ENCODE results near the gene CDH13.

The CDH13 gene

GRCh38 chr16:82736224-82736623 lies 109.5 kb downstream of the CDH13 start:
- DNase-seq (ENCODE audit: low read depth in 2 of 3, low spot score in 2 of 3) = no peak

DNA sequence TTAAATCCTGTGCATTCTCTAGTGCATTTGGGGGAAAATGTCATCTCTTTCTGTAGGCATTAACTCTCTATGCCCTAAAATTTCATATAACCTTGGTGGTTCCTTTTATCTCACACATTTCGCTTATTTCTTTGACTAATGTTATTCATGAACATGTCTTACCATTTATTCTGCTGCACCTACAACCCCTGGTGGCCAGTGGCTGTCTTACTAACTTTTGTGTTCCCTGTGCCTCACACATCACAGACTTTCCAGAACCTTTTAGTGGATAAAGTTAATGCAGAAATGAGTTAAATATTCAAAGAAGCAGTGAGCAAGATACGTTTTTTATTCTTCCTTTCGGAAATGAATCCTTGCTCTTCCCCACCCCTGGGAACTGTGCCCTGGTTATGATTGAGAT lies 111.9 kb downstream of the CDH13 start:
- no peak for DNase-seq (ENCODE audit: low read depth in 2 of 3, low spot score in 2 of 3)

DNA sequence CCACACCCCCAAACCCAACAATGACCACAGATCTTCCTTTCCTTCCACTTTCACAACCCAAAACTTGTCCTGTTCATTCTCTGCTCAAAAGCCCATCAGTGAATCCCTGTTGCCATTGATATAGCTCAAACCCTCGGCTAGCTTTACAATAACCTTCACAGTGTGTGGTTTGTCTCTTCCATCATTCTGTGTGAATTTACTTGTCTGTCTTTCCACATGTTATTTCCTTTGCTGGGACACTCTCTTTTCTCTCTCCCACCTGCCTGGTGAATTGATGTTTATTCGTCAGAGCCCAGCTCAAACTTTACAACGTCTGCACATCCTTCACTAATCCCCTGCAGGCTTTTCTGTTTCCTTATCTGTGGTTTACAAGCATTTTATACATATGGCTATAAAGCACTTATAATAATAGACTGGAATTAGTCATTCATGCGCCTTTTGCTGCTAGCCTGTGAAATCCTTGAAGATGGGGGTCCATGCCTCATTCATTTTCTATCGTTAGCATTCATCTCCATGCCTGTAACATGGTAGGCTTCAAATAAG lies 114.4 kb downstream of the CDH13 start:
- DNase-seq (ENCODE audit: low read depth in 2 of 3, low spot score in 2 of 3) = no peak

DNA sequence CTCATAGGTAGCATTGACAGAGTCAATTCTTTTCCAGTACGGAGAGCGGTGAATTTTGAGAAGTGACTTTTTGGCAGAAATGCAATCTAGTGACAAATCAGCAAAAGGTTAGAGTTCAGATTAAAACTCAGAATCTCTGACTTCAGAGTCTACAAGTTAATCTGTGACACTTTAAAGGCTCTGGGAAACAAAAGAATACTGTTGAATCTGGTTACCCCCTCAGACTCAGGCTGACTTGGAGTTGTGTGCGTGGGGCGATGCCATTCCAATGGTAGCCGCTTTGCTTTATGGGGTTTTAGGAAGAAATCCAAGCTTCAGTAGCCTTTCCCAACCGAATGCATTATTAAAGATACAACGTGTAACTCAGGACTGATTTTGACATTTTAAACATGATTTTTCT lies 118.2 kb downstream of the CDH13 start:
- DNase-seq (ENCODE audit: low read depth in 2 of 3, low spot score in 2 of 3) = no peak

DNA sequence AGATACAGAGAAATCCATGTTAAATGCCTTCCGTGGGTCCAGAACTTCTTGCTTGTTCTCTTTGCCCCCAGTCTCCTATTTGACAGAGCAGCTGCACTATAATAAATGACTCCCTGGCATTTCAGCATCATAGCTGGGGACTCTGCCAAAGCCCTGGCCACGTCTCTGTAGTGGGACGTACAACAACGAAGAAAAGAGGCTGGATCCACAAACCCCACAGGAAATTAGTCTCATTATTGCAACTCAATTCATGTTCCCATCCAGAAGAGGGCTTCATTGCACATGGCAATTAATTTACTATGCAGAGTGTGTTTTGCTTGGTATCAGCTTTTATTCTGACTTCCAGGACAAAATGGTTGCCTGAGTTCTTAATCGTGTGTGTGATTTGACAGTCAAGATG lies 121.3 kb downstream of the CDH13 start:
- no peak for DNase-seq (ENCODE audit: low read depth in 2 of 3, low spot score in 2 of 3)

DNA sequence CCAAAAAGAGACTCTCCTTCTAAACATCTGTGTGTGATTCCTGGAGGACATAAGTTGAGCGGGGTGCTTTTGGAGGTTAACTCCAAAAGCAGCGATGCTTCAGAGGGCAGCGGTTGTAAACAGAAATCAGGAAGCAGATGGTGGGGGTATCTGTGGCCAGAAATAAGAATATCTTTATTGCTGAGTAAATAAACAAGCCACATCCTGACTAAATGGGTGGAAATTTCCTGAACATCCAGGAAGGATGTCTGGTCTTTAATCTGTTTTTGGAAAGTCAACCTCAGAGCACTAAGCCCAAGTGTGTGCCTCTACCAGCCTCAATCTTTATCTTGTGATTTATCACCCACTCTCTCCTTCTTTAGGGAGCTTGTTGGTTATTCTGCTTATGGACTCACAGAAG lies 123.3 kb downstream of the CDH13 start:
- no peak for DNase-seq (ENCODE audit: low read depth in 2 of 3, low spot score in 2 of 3)

- DNase-seq (ENCODE audit: low read depth in 2 of 3, low spot score in 2 of 3) = no peak
Observed at GRCh38 chr16:82751020-82751419, 124.3 kb downstream of the CDH13 start.

DNA sequence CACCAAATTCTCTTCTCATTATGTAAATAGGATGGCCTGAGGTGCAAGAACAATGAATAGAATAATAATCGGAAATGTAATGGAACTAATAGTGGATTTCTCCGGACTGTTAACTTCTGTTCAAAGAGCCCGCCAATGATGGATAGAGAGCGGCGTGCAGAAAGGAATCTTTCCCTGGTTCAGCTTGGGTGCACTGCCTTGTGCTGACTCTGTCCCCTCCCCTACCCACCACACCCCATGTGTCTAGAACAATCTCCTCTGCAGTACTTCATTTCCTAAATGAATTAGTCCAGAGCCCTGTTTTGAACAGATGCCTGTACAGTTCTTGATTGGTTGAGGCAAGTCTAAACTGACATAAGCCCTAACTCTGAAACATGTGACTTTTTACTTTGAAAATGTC lies 125.4 kb downstream of the CDH13 start:
- DNase-seq (ENCODE audit: low read depth in 2 of 3, low spot score in 2 of 3) = no peak

- DNase-seq (ENCODE audit: low read depth in 2 of 3, low spot score in 2 of 3) = no peak
Observed at GRCh38 chr16:82753821-82754220, 127.1 kb downstream of the CDH13 start.

DNA sequence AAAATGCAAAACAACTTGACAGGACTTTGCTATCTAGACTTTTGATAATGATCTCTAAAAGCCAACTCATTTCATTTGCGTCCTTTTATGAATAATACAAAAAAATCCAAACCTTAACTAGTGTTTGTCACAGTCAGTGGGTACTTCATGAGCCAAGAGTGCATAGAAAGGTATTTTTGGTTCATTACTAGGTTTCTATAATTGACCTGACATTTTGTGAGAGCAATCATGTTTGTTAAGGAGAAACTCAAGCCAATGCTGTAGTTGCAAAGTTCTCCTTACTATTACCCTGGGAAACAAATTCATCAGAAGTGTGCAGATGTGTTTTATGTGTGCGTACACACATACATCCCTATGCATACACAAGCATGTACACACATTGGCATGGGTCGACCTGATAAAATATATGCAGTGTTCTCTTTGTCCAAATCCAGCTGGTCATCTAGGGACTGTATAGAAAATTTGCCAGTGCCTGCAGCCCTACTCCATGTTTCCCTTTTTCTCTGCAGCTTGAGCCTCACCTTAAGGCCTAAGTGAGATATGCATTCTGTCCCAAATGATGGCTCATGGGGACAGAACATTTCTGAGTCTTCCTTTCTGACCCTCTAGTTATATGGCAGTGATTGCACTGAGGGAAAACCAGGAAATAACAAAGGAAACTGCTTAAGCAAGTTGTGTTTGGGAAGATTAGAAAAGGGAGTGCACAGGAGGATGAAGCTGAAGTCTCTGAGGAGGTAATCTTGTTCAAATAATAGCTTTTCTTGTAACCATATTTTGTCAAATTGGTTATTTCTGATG lies 128.1 kb downstream of the CDH13 start:
- no peak for DNase-seq (ENCODE audit: low read depth in 2 of 3, low spot score in 2 of 3)

GRCh38 chr16:82755570-82756282 lies 129.0 kb downstream of the CDH13 start:
- no peak for DNase-seq (ENCODE audit: low read depth in 2 of 3, low spot score in 2 of 3)

DNA sequence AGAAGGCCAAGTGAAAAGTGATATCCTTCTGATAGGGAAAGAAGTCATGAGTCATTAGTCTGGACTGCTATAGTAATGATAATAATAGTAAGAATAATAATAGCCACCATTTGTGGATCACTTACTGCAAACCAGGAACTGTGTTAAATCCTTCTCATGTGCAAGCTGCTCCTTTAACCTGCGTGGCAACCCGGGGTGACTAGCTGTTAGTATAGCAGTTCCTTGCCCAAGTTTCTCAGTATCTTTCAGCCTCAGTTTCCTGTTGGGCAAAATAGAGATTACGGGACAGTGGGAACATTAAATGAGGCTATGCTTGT lies 129.5 kb downstream of the CDH13 start:
- DNase-seq (ENCODE audit: low read depth in 2 of 3, low spot score in 2 of 3) = no peak

GRCh38 chr16:82758406-82758805 lies 131.6 kb downstream of the CDH13 start:
- DNase-seq (ENCODE audit: low read depth in 2 of 3, low spot score in 2 of 3) = no peak

DNA sequence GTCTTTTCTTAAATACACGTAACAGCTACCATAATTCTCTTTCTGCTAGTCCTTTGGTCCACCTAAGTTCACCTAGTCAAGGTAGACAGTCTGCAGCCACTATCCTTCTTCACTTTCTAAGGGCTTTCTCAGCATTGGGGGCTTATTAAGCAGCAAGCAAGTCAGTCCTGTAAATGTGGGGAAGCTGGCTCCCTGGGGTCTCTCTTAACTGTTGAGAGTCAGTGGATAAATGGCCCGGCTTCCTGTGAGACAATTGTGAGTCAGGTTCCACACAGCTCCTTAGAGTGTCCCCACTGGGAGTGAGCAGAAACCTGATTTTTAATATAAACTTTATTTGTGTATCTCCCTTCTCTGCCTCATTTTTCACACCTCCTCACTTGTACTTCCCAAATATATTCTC lies 132.1 kb downstream of the CDH13 start:
- DNase-seq (ENCODE audit: low read depth in 2 of 3, low spot score in 2 of 3) = no peak

DNA sequence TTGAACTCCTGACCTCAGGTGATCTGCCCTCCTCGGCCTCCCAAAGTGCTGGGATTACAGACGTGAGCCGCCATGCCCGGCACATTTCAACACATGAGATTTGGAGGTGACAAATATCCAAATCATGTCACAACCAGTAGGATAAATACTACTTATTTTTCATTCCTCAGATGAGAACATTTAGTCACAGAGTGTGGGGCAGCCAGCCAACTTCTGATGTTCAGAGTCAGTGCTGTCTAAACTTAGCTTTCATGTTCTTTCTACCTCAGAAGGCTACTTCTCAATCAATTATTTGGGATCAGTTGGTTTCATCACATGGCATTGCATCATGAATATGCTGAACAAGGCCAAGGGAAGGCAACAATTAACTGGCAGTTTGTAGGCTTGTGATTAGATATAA lies 134.5 kb downstream of the CDH13 start:
- no peak for DNase-seq (ENCODE audit: low read depth in 2 of 3, low spot score in 2 of 3)

DNA sequence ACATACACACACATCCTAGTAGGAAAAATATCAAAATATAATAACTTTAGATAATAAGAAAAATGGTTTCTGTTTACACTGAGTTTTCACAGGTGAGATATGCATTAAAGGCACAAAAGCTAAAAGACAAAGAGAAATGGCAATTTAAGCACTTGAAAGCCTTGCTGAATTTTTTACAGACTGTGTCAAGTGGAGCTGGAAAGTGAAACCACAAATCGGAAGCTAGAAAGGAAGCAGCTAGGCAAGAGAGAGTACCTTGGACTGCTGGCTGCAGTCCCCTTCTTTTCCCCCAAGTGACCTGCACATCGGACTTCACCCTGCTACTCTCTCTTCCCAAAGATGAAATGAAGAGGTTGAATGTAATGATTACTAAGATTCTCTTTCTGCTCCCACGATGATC lies 135.1 kb downstream of the CDH13 start:
- DNase-seq (ENCODE audit: low read depth in 2 of 3, low spot score in 2 of 3) = no peak

GRCh38 chr16:82763371-82763770 lies 136.6 kb downstream of the CDH13 start:
- no peak for DNase-seq (ENCODE audit: low read depth in 2 of 3, low spot score in 2 of 3)

DNA sequence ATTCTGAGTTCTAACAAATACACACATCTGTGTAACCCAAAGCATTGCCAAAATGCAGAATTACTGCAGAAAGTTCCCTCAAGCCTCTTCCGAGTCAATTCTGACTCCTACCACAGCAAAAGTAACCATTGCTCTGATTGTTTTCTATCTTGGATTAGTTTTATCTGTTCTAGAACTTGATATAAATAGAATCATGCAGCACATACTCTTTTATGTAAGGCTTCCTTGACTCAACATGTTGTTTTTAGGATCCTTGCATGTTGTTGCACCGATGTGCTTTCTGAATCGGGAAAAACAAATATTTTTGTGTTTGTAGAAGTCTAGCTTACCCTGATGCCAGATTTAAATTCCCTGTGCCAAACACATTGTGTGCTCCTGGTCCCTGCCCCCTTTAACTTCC lies 140.4 kb downstream of the CDH13 start:
- DNase-seq (ENCODE audit: low read depth in 2 of 3, low spot score in 2 of 3) = no peak

DNA sequence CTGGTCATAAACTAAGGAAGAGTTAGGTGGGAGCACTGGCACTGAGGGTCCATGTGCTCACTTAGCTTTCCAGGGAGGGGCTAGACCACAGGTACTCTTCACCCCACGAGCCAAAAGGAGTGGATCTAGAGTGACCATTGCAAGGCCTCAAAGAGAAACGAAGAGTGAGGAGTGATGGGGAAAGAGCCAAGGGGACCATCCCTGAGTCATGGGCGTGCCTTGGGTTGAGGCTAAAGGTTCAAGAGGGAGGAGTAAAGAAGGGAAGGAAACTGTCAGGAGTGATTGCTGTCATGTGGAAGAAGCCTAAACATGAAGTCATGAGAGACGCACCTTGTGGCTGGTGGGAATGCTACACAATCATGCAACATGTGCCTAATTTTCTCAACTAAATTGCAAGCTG lies 141.0 kb downstream of the CDH13 start:
- DNase-seq (ENCODE audit: low read depth in 2 of 3, low spot score in 2 of 3) = no peak

DNA sequence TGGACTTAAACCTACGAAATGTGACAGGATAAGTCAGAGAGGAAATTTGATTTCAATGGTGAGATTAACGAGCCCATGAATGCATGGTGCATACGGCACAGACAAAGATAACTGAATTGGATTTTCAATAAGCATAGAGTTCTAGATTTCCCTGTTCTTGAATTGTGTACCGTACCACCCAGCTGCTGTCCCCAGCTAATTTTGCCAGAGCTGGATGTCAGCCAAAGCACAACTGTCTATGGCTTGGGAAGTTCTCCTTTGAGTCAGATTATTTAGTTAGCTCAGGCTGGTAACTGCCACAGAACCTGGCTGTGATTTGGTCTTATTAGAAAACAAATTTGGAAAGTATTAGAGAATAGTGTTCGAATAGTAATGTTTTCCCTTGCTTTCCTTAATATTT lies 143.1 kb downstream of the CDH13 start:
- no peak for DNase-seq (ENCODE audit: low read depth in 2 of 3, low spot score in 2 of 3)

DNA sequence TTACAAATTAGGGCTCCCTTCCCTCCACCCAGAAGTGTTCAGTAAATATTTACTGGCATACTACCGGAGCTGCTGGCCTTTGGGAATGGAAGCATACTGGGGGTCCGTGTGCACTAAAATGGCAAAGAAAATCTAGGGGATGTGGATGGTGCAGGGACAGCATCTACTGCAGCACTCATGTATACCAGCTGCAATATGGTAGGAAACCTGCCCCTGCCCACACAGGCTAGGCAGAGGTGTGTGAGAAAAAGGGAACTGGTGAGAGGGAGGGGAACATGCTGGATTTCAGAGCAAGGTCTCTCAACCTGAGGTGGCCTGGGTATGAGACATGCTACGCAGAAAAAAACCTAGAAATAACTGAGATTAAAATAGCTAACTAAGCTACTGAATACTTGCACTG lies 145.4 kb downstream of the CDH13 start:
- DNase-seq (ENCODE audit: low read depth in 2 of 3, low spot score in 2 of 3) = no peak

DNA sequence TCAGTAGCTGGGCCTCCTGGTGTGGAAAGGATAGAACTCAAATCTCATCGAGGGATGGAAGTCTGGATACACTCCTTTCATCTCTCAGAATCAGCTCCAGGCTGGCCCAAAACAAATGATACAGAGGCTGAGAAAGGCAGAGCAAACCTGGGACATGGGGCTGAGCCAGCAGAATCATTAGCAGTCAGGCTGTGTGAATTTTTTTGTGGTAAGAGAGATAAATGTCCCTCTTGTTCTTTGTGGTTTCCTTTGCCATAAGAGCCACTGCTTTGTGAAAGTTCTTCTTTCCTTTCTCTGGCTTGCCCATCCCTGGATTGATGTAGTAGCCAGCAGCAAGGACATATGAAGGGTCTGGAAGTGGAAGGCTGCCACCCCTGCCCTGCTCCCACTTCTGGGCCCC lies 146.2 kb downstream of the CDH13 start:
- no peak for DNase-seq (ENCODE audit: low read depth in 2 of 3, low spot score in 2 of 3)

Measured in activated CD8-positive, alpha-beta memory T cell treated with anti-CD3 and anti-CD28 coated beads for 48 hours (primary cell).